ENCODE data around the gene DMXL2.

- TF ChIP-seq CTCF (IDR thresholded peaks at IDR 0.05; ENCODE audit: borderline replicate concordance, extremely low read depth, low read length, poor library complexity, severe bottlenecking) (no peak), EZH2 (IDR thresholded peaks at IDR 0.05; ENCODE audit: borderline replicate concordance, low read depth, low read length, severe bottlenecking) (no peak)
These were observed 138.6 kb downstream of the DMXL2 start for GRCh38 chr15:51483985-51484384.

Measured in DND-41 (cell line).